Measurements from ENCODE around the gene MYO1B. TPM values are rescaled to one million over a fixed set of nuclear protein-coding genes. Genes with fewer than 3 reads are reported as not detected.

The MYO1B gene
- total and polyA plus RNA-seq, 10 of the 15 experiments (the other 5 are each of a cell fraction or from before 2014, with no cell fraction given): 0.10 to 4.2 (median 1.6) TPM

DNA sequence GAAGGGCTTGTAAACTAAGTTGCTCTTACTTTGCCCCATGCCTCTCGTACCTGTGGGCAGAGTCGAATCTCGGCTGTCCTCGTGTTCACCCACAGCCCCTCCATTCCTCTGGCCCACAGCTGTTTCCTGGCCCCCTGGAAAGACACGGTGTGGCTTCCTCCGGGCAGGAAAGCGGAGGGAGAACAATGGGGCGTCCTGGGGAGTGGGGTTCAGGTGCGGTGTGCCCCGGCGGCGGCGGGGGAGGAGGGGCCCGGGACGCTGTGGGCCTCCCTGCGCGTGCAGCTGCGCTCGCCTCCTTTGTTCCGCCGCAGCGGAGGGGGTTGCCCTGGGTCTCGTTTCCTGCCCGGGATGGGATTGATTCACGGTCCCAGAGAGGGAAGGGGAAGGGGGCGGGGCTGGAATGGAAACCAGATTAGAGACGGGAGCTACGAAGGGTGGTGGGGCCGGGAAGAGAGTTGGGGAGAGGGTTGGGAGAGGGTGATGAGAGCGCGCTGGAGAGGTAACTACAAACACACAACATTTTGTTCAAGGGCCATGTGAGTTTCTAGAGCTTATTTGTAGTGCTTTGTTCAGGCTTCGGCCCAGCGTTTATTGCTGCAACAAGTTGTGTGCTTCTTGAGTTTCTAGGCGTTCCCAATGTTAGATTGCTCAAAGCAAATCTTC, 796 bp downstream of the MYO1B start:
- 17% methylated on average over 23 of the region's 34 CpGs for WGBS (ENCODE audit: insufficient coverage, insufficient replicate concordance, low lambda C conversion rate, missing lambda C conversion rate)
- no peak overlapping the region for H3K9ac ChIP-seq (ENCODE audit: control insufficient read depth, insufficient read depth, low read length)
- ATAC-seq: peak; percentile 24
- no peaks in the 10 kb centered on the region for H3K79me2 ChIP-seq (ENCODE audit: control insufficient read depth, insufficient read depth, low read length)
- BruUV-seq (replicated peaks): no TSS peak
- TF ChIP-seq, protein P1, sequence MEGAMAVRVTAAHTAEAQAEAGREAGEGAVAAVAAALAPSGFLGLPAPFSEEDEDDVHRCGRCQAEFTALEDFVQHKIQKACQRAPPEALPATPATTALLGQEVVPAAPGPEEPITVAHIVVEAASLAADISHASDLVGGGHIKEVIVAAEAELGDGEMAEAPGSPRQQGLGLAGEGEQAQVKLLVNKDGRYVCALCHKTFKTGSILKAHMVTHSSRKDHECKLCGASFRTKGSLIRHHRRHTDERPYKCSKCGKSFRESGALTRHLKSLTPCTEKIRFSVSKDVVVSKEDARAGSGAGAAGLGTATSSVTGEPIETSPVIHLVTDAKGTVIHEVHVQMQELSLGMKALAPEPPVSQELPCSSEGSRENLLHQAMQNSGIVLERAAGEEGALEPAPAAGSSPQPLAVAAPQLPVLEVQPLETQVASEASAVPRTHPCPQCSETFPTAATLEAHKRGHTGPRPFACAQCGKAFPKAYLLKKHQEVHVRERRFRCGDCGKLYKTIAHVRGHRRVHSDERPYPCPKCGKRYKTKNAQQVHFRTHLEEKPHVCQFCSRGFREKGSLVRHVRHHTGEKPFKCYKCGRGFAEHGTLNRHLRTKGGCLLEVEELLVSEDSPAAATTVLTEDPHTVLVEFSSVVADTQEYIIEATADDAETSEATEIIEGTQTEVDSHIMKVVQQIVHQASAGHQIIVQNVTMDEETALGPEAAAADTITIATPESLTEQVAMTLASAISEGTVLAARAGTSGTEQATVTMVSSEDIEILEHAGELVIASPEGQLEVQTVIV (IDR thresholded peaks at IDR 0.05; ENCODE audit: borderline replicate concordance, partially characterized antibody): no peak
- no peak for TF ChIP-seq RELA (IDR thresholded peaks at IDR 0.05; ENCODE audit: borderline replicate concordance, partially characterized antibody)
- no peak for TF ChIP-seq IRF4 (IDR thresholded peaks at IDR 0.05; ENCODE audit: low read depth, low read length)
- no peak for TF ChIP-seq ZNF217 (IDR thresholded peaks at IDR 0.05)
- no peak for TF ChIP-seq CEBPB (IDR thresholded peaks at IDR 0.05; ENCODE audit: borderline replicate concordance in 1 of 2, low read depth in 2 of 2, low read length in 2 of 2)
- TF ChIP-seq, protein P2, sequence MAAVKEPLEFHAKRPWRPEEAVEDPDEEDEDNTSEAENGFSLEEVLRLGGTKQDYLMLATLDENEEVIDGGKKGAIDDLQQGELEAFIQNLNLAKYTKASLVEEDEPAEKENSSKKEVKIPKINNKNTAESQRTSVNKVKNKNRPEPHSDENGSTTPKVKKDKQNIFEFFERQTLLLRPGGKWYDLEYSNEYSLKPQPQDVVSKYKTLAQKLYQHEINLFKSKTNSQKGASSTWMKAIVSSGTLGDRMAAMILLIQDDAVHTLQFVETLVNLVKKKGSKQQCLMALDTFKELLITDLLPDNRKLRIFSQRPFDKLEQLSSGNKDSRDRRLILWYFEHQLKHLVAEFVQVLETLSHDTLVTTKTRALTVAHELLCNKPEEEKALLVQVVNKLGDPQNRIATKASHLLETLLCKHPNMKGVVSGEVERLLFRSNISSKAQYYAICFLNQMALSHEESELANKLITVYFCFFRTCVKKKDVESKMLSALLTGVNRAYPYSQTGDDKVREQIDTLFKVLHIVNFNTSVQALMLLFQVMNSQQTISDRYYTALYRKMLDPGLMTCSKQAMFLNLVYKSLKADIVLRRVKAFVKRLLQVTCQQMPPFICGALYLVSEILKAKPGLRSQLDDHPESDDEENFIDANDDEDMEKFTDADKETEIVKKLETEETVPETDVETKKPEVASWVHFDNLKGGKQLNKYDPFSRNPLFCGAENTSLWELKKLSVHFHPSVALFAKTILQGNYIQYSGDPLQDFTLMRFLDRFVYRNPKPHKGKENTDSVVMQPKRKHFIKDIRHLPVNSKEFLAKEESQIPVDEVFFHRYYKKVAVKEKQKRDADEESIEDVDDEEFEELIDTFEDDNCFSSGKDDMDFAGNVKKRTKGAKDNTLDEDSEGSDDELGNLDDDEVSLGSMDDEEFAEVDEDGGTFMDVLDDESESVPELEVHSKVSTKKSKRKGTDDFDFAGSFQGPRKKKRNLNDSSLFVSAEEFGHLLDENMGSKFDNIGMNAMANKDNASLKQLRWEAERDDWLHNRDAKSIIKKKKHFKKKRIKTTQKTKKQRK (IDR thresholded peaks at IDR 0.05; ENCODE audit: low read depth, low read length): no peak
- in situ Hi-C loops (cut with MboI) (no loop called here), intact Hi-C loops (cut with micrococcal nuclease; ENCODE audit: unreplicated experiment) (no loop called here)
- DNase-seq (ENCODE audit: low read depth, low spot score): no peak
- no peak overlapping the region for H3K27ac ChIP-seq (ENCODE audit: control insufficient read depth, insufficient read depth)
- ChIA-PET RAD21 (ENCODE audit: unreplicated experiment) (no interaction called here), POLR2A (no interaction called here), CTCF (no interaction called here), SMC1A (ENCODE audit: uncharacterized antibody, unreplicated experiment) (no interaction called here)
- H4K20me1 ChIP-seq (ENCODE audit: control insufficient read depth, insufficient read depth): no peaks in the 10 kb centered on the region
- H3K27me3 ChIP-seq (replicated peaks in 1 of 2; ENCODE audit: control insufficient read depth in 2 of 2, insufficient read depth in 2 of 2, low read length in 1 of 2): peaks cover 8 to 16% of the 10 kb centered on the region in 2 experiments
- H2AFZ ChIP-seq (ENCODE audit: control insufficient read depth, low read depth, low read length): no peak overlapping the region; the same call in 1 of the 2 replicates
- H3K4me1 ChIP-seq (ENCODE audit: control insufficient read depth, insufficient read depth, low read length): no peaks in the 10 kb centered on the region
- peak overlapping the region; percentile 81; the same call in 1 of the 2 replicates for H3K4me2 ChIP-seq (ENCODE audit: control insufficient read depth, insufficient read depth)
- no peaks in the 10 kb centered on the region for H3K36me3 ChIP-seq (ENCODE audit: control insufficient read depth in 2 of 2, insufficient read depth in 2 of 2, low read length in 1 of 2)
- FAIRE-seq: no peak
- H3K4me3 ChIP-seq: no peak overlapping the region
- no peaks in the 10 kb centered on the region; the same call in 2 of the 3 replicates for H3K9me3 ChIP-seq (replicated peaks; ENCODE audit: control insufficient read depth, insufficient read depth, low read length)

Measured in GM12878 (cell line).